GM23338 (cell line): ENCODE results near the gene PINK1. TPM values are rescaled to one million over a fixed set of nuclear protein-coding genes. Genes with fewer than 3 reads are reported as not detected.

Source experiments
- ATAC-seq: fragments of 200-7000 bp; cut with Tn5 transposase; 3 replicates; pipeline ENCODE4 v1.9.1; 2020
- DNase-seq: peaks from one replicate; pipeline ENCODE4 v3.0.0-alpha.2; 2015; ENCODE audit warnings: low spot score
- H2AFZ ChIP-seq: fragments of 200-600 bp; sonication (generic); 2 replicates; pipeline ENCODE4 v1.8.0; 2016; ENCODE audit warnings: antibody characterized with exemption, mild to moderate bottlenecking, moderate library complexity
- H3F3A ChIP-seq: fragments of 200-600 bp; sonication (generic); replicated peaks from 2 replicates; pipeline ENCODE4 v1.8.0; 2017; ENCODE audit warnings: antibody characterized with exemption, mixed run types, low read depth
- H3K27ac ChIP-seq: fragments of 200-600 bp; sonication (generic); 2 replicates; pipeline ENCODE4 v1.6.1; 2016; ENCODE audit warnings: low read depth
- H3K27me3 ChIP-seq: fragments of 200-600 bp; sonication (generic); 2 replicates; pipeline ENCODE4 v1.8.0; 2016; ENCODE audit warnings: mild to moderate bottlenecking, mixed run types, moderate library complexity; ENCODE audit not compliant: insufficient read depth
- H3K36me3 ChIP-seq: fragments of 200-600 bp; sonication (generic); 2 replicates; pipeline ENCODE4 v1.8.0; 2016; ENCODE audit warnings: mild to moderate bottlenecking; ENCODE audit not compliant: insufficient read depth
- H3K4me1 ChIP-seq: fragments of 200-600 bp; sonication (generic); 2 replicates; pipeline ENCODE4 v1.8.0; 2016; ENCODE audit warnings: mild to moderate bottlenecking, moderate library complexity; ENCODE audit not compliant: insufficient read depth
- H3K4me2 ChIP-seq: fragments of 200-600 bp; sonication (generic); 2 replicates; pipeline ENCODE4 v1.7.1; 2017; ENCODE audit warnings: mixed run types
- H3K4me3 ChIP-seq: fragments of 200-600 bp; sonication (generic); 2 replicates; pipeline ENCODE4 v1.6.1; 2016; ENCODE audit warnings: mixed run types
- H3K79me2 ChIP-seq: fragments of 200-600 bp; sonication (generic); replicated peaks from 2 replicates; pipeline ENCODE4 v1.8.0; 2017; ENCODE audit warnings: mild to moderate bottlenecking; ENCODE audit not compliant: insufficient read depth
- H3K9me2 ChIP-seq: fragments of 200-600 bp; sonication (generic); 2 replicates; pipeline ENCODE4 v1.8.0; 2017; ENCODE audit not compliant: insufficient read depth
- H4K20me1 ChIP-seq: fragments of 200-600 bp; sonication (generic); replicated peaks from 2 replicates; pipeline ENCODE4 v1.8.0; 2017; ENCODE audit warnings: mild to moderate bottlenecking; ENCODE audit not compliant: insufficient read depth
- H3K27ac Mint-ChIP-seq: 2 replicates; pipeline ENCODE4 v1.8.0; 2020; ENCODE audit warnings: inconsistent platforms, mild to moderate bottlenecking, moderate library complexity, mixed read lengths
- H3K27me3 Mint-ChIP-seq: 3 replicates; pipeline ENCODE4 v1.8.0; 2022; ENCODE audit warnings: low read depth, mild to moderate bottlenecking, moderate library complexity, mixed read lengths, inconsistent platforms; ENCODE audit not compliant: insufficient read depth, poor library complexity
- H3K36me3 Mint-ChIP-seq: 3 replicates; pipeline ENCODE4 v1.8.0; 2021; ENCODE audit warnings: low read depth, mild to moderate bottlenecking, inconsistent platforms, moderate library complexity, mixed read lengths
- H3K4me1 Mint-ChIP-seq: 3 replicates; pipeline ENCODE4 v1.8.0; 2020; ENCODE audit warnings: mild to moderate bottlenecking, inconsistent platforms, mixed read lengths
- H3K4me3 Mint-ChIP-seq: 3 replicates; pipeline ENCODE4 v1.8.0; 2021; ENCODE audit warnings: moderate library complexity, mild to moderate bottlenecking, inconsistent platforms, mixed read lengths
- H3K9me3 Mint-ChIP-seq: 3 replicates; pipeline ENCODE4 v1.8.0; 2020; ENCODE audit warnings: moderate library complexity, mild to moderate bottlenecking, inconsistent platforms, mixed read lengths
- CREB1 ChIP-seq: fragments of 250-450 bp; sonication (Bioruptor Pico); IDR thresholded peaks from 2 replicates; pipeline ENCODE4 v1.5.0; 2020; ENCODE audit warnings: low read depth, mild to moderate bottlenecking, moderate library complexity
- CTCF ChIP-seq, 2 experiments: fragments of 200-600 bp in 1 of 2; sonication (generic) in 1 of 2; conservative IDR thresholded peaks; 2 replicates each; pipeline versions ENCODE4 v1.5.1 to v1.6.1; 2016 to 2017; ENCODE audit warnings: antibody characterized with exemption in 2 of 2, low read depth in 2 of 2, mild to moderate bottlenecking in 2 of 2, moderate library complexity in 1 of 2
- ETS1 ChIP-seq: IDR thresholded peaks from 2 replicates; pipeline ENCODE4 v1.6.1; 2016; ENCODE audit warnings: antibody characterized with exemption
- EZH2 ChIP-seq: fragments of 200-600 bp; sonication (generic); IDR thresholded peaks from one replicate; pipeline ENCODE4 v1.8.0; 2017; ENCODE audit warnings: antibody characterized with exemption, mild to moderate bottlenecking, low read depth; ENCODE audit not compliant: unreplicated experiment
- EZH2phosphoT487 ChIP-seq: fragments of 200-600 bp; sonication (generic); IDR thresholded peaks from one replicate; pipeline ENCODE4 v1.8.1; 2018; ENCODE audit warnings: antibody characterized with exemption; ENCODE audit not compliant: unreplicated experiment
- JUNB ChIP-seq: IDR thresholded peaks from one replicate; pipeline ENCODE4 v1.6.1; 2016; ENCODE audit warnings: antibody characterized with exemption; ENCODE audit not compliant: unreplicated experiment
- NANOG ChIP-seq: IDR thresholded peaks from 2 replicates; pipeline ENCODE4 v1.6.1; 2016; ENCODE audit warnings: antibody characterized with exemption, borderline replicate concordance
- POLR2AphosphoS5 ChIP-seq: IDR thresholded peaks from 2 replicates; pipeline ENCODE4 v1.6.1; 2016; ENCODE audit warnings: antibody characterized with exemption, low read depth
- REST ChIP-seq: IDR thresholded peaks from one replicate; pipeline ENCODE4 v1.6.1; 2018; ENCODE audit warnings: antibody characterized with exemption; ENCODE audit not compliant: unreplicated experiment
- STAT1 ChIP-seq: IDR thresholded peaks from one replicate; pipeline ENCODE4 v1.6.1; 2016; ENCODE audit warnings: antibody characterized with exemption; ENCODE audit not compliant: unreplicated experiment
- ZNF114 ChIP-seq: fragments of 250-450 bp; sonication (Bioruptor Pico); IDR thresholded peaks from 2 replicates; pipeline ENCODE4 v1.5.0; 2020; ENCODE audit warnings: mild to moderate bottlenecking, moderate library complexity
- ZNF331 ChIP-seq: fragments of 250-450 bp; sonication (Bioruptor Pico); IDR thresholded peaks from 2 replicates; pipeline ENCODE4 v1.5.0; 2020; ENCODE audit warnings: low read depth, mild to moderate bottlenecking, moderate library complexity
- ZNF462 ChIP-seq: fragments of 250-450 bp; sonication (Bioruptor Pico); IDR thresholded peaks from 2 replicates; pipeline ENCODE4 v1.5.0; 2020; ENCODE audit warnings: mild to moderate bottlenecking, moderate library complexity
- polyA plus RNA-seq: library from polyadenylated mRNA; unstranded; fragments of >200 nt; fragmentation: Nextera tagmentation; extraction: Ambion mirVana; gene quantifications from 2 replicates; pipeline ENCODE4 v1.2.1, GENCODE V29; 2016
- total RNA-seq: library from RNA; depleted of rRNA; stranded (reverse); fragments of >200 nt; shearing (Covaris generic); gene quantifications from 2 replicates; pipeline ENCODE4 v1.2.3, GENCODE V29; 2014

Gene PINK1
- total and polyA plus RNA-seq, 2 experiments from 2014 or later = 20.8 to 42.7 TPM

- peaks cover 7% of the 10 kb centered on the region for H3K27me3 Mint-ChIP-seq
- H3K9me3 Mint-ChIP-seq = no peaks in the 10 kb centered on the region
Observed at GRCh38 chr1:20584890-20585289, 48.4 kb upstream of the PINK1 start.

More at GRCh38 chr1:20584890-20585289, 48.4 kb upstream of the PINK1 start:
- H3K36me3 Mint-ChIP-seq = no peaks in the 10 kb centered on the region
- DNase-seq (peak; percentile 50), ATAC-seq (no peak)
- H2AFZ ChIP-seq = no peak overlapping the region
- TF ChIP-seq NANOG (no peak), EZH2 (no peak), CTCF (conservative IDR thresholded peaks at IDR 0.05; ENCODE audit: low read depth in 2 of 2) (no peak), REST (no peak), ETS1 (no peak), ZNF462 (CRISPR knock-in tag) (no peak), JUNB (no peak), STAT1 (no peak), EZH2phosphoT487 (no peak), CREB1 (CRISPR knock-in tag) (no peak), ZNF114 (no peak), POLR2AphosphoS5 (no peak), ZNF331 (CRISPR knock-in tag) (no peak)
- H3K27me3 ChIP-seq = no peaks in the 10 kb centered on the region
- H3K27ac Mint-ChIP-seq = no peak overlapping the region
- H4K20me1 ChIP-seq = no peaks in the 10 kb centered on the region
- H3K4me3 ChIP-seq = no peak overlapping the region
- H3K4me1 ChIP-seq = peaks cover 5% of the 10 kb centered on the region; the same call in 1 of the 2 replicates
- H3K36me3 ChIP-seq = no peaks in the 10 kb centered on the region
- no peak overlapping the region for H3K27ac ChIP-seq
- no peaks in the 10 kb centered on the region for H3F3A ChIP-seq
- H3K4me3 Mint-ChIP-seq = no peak overlapping the region
- no peak overlapping the region for H3K4me2 ChIP-seq
- H3K4me1 Mint-ChIP-seq = peaks cover 16% of the 10 kb centered on the region
- H3K9me2 ChIP-seq = no peaks in the 10 kb centered on the region
- H3K79me2 ChIP-seq = no peaks in the 10 kb centered on the region
